ENCODE data around the gene SSX2IP.
A peak's percentile ranks its signal among the peaks of the same experiment; 100 is the strongest.
"Not testable (repeated sequence)": the region's sequence is repeated elsewhere in the genome, so short reads cannot be mapped to it uniquely, and the experiment has no call there.

Gene SSX2IP

DNA sequence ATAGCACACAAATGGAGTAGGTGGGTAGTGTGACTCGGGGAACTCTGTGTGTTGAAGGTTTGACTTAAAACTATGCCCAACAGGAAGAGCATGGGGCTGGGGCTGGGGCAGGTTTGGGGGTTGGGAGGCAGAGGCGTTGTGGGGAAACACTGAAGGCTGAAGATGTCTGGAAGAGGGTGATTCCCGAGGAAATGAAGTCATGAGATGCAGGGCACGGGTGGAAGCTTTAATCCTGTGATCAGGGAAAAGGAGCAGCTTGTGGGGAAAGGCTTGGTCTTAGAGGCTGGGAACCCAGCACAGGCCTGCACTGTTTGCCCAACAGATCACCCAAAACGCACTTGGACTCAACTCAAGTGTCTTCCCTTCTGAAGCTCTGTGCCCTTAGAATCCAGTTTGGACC is 89.5 kb downstream of the SSX2IP start:
- peak; percentile 30 for DNase-seq (ENCODE audit: low read depth)
- no peak overlapping the region for H3K4me3 ChIP-seq (replicated peaks; ENCODE audit: low read depth, low read length)
- TF ChIP-seq, protein P1, sequence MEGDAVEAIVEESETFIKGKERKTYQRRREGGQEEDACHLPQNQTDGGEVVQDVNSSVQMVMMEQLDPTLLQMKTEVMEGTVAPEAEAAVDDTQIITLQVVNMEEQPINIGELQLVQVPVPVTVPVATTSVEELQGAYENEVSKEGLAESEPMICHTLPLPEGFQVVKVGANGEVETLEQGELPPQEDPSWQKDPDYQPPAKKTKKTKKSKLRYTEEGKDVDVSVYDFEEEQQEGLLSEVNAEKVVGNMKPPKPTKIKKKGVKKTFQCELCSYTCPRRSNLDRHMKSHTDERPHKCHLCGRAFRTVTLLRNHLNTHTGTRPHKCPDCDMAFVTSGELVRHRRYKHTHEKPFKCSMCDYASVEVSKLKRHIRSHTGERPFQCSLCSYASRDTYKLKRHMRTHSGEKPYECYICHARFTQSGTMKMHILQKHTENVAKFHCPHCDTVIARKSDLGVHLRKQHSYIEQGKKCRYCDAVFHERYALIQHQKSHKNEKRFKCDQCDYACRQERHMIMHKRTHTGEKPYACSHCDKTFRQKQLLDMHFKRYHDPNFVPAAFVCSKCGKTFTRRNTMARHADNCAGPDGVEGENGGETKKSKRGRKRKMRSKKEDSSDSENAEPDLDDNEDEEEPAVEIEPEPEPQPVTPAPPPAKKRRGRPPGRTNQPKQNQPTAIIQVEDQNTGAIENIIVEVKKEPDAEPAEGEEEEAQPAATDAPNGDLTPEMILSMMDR (IDR thresholded peaks at IDR 0.05; ENCODE audit: low read length, missing control alignments) = no peak

DNA sequence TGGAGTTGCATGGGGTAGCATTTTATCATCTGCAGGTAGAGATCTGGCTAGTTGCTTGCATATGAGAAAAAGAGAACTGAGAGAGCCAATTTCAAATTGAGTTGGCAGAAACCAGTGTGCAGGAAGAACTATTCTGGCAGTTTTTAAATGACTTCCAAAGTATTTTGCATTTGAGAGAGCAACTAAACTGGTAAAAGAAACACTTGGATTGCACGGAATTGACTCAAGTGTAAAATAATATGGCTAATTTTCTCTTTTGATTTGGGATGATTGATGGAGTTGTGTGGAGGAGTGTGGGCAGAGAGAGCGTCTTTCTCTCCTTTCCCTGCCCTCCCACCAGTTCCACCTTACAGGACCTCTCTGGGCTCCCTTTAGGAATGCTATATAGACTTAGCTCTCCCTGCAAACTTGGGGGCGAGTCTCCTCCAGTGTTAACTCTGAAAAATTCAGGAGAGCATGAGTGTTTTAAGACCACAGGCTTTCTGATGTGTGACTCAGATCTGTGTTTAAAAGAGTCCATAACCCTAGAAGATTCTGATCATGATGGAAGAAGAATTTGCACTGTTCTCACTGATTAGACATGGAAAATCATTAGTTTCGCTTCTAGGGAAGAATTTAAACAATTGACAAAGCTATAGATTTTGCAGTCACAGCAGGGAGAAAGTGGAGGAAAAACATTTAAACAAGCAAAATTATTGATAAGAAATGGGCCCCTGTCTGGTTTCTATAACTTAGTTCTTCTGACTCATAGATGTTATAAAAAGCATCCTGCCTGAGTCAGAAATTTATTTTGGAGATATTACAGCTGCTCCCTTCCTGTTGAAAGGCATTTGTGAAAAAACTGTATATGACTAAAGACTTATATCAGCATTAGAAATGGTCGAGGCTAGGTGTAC is 91.2 kb downstream of the SSX2IP start:
- DNase-seq (ENCODE audit: low read depth) = peak; percentile 80
- TF ChIP-seq, protein P1 (IDR thresholded peaks at IDR 0.05; ENCODE audit: low read length, missing control alignments) = no peak
- H3K4me3 ChIP-seq (replicated peaks; ENCODE audit: low read depth, low read length) = no peak overlapping the region

DNA sequence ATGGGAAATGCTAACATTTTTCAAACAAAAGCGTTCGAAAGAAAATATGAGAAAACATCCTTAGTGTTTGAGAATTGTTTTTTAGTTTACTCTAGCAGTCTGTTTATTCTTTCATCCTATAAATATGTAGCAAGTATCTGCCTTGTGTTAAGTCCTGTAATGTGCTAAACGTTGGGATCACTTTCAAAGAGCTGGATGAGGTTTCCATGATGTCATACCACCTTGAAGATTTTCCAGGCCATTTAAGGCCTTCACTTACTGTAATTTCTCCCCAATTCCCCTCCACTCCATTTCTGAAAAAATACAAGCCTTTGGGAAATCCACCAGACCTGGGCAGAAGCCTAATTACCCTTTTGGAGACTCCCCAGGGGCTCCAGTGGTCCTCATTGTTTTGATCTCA is 91.8 kb downstream of the SSX2IP start:
- TF ChIP-seq, protein P1 (IDR thresholded peaks at IDR 0.05; ENCODE audit: low read length, missing control alignments) = no peak
- DNase-seq (ENCODE audit: low read depth) = peak; percentile 32
- H3K4me3 ChIP-seq (replicated peaks; ENCODE audit: low read depth, low read length) = no peak overlapping the region

DNA sequence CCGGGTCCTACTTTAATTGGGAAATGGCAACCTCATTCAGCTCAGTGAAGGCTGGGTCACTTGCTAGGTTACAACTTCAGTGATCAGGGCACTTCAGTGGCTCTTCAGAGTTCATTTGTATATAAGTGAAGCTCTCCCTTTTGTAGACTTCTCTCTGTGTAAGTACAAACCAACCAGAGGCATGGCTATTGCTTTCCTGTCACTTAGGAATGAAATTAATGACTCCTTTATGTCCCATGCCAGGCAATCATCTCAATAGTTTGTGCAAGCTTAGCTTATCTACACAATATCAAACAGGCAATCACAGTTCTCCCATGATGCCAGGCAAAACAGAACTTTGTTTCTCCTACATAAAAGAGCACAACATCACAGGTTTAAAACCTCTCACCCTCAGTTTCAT is 93.2 kb downstream of the SSX2IP start:
- TF ChIP-seq, protein P1 (IDR thresholded peaks at IDR 0.05; ENCODE audit: low read length, missing control alignments) = no peak
- no peak overlapping the region for H3K4me3 ChIP-seq (replicated peaks; ENCODE audit: low read depth, low read length)
- no peak for DNase-seq (ENCODE audit: low read depth)

DNA sequence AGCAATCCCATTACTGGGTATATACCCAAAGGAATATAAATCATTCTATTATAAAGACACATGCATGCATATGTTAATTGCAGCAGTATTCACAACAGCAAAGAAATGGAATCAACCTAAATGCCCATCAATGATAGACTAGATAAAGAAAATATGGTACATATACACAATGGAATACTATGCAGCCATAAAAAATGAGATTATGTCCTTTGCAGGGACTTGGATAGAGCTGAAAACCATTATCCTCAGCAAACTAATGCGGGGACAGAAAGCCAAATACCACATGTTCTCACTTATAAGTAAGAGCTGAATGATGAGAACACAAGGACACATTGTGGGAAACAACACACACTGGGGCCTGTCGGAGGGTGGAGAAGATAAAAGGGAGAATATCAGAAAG is 95.3 kb downstream of the SSX2IP start:
- not testable (repeated sequence) for H3K4me3 ChIP-seq (replicated peaks; ENCODE audit: low read depth, low read length); DNase-seq (ENCODE audit: low read depth)
